NCI-H2029 (cell line): ENCODE measurements around the gene TMEM117.
"Not testable (repeated sequence)": the region's sequence is repeated elsewhere in the genome, so short reads cannot be mapped to it uniquely, and the experiment has no call there.

Source experiments
- DNase-seq: peaks from one replicate; lab custom pipeline; 2025; lab: John Stamatoyannopoulos, UW

TMEM117 gene

DNA sequence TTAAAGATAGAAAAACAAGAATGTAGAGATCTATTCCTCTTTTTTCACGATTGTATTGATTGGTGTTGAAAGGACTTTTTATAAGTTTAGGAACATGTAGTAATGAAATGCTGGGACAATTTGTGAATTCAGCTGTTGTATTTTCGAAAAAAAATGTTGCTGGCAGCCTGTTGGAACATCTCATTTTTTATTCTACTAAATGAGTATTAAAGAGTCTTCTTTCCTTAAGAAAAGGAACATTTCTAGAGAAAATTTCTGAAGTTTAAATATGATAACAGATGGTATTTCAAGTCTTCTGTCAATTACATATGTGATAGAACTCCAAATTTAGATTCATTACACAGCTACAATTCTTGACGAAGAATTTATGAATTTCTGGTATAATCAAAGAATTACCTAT is 189.6 kb downstream of the TMEM117 start:
- no peak for DNase-seq

DNA sequence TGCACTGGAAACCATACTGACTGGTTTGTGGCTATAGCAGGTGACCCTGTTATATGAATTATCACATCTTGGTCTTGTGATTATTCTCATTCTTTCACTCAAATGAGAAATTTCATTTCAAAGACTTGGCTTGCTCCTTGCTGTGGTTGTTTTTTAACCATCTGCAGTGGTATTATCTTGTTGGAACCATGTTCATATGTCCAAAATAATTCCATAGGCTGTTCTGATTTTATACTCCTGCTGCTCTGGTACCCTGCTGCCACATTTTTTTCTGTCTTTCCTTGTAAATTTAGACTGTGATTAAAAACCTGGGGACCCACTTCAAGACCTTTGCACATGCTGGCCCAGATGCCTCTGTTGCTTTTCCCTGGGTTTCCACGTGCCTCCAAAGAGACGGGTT is 190.2 kb downstream of the TMEM117 start:
- DNase-seq: no peak

DNA sequence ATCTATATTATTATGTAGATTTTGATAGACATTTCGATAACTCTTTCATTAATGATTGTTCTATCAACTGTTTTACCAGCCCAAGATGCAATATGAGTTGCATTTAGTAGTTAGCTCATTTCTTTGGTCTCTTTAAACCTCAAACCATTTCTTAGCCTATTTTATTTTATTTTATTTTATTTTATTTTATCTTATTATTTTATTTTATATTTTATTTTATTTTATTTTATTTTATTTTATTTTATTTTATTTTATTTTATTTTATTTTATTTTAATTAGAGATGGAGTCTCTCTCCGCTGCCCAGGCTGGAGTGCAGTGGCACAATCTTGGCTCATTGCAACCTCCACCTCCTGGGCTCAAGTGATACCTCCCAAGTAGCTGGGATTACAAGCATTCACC is 191.0 kb downstream of the TMEM117 start:
- not testable (repeated sequence) for DNase-seq

DNA sequence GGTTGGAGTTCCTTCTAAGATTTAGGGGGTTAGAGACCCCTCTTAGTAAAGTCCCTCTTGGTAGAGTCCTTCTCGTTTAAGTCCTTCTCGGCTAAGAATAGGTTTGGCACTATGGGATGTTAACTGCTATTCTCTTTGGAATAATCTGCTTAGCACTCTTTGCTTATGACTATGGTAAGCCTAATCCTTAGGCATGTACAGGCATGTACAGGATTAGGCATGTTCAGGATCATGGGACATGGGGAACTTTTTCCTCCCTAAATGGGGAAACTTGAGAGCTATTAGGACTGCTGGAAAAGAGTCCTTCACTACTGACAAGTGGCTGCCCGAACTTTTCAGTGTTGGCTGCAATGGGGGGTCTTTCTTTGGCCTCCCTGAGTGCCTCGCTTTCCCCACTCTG is 193.3 kb downstream of the TMEM117 start:
- DNase-seq: no peak

- DNase-seq: no peak
Observed at GRCh38 chr12:44031472-44032185, 195.7 kb downstream of the TMEM117 start.

DNA sequence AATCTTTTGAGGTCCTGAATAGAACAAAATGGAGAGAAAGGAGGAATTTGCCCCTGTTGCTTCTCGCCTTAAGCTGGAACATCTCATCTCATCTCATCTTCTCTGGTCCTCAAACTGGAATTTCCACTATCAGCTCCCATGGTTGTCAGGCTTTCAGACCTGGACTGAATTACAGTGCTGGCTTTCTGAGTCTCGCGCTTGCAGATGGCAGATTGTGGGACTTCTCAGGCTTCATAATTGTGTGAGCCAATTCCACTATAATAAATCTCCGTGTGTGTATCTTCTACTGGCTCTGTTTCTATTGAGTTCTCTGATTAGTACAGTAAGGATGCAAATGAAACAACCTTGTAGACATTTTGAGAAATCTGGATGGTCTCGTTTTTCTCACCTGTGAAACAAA is 199.0 kb downstream of the TMEM117 start:
- no peak for DNase-seq

GRCh38 chr12:44036875-44037443 is 201.1 kb downstream of the TMEM117 start:
- DNase-seq: no peak

DNA sequence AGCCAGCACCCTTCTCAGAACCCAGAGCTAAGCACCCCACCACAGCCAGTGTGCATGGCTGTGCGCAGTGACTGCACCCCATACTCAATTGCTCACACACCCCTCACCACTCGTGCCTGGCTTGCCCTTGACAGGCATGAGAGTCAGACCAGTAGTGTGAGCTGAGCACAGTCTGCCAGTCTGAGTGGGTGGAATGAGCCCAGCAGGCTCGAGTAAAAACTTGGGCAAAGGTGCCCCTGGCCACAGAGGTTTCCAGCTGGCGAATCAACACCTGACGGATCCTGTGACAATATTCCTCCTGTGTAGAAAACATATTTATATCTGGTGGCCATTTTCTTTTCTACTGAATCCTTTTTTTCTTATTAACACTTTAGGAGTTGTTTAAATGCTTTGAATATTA is 202.5 kb downstream of the TMEM117 start:
- no peak for DNase-seq

DNA sequence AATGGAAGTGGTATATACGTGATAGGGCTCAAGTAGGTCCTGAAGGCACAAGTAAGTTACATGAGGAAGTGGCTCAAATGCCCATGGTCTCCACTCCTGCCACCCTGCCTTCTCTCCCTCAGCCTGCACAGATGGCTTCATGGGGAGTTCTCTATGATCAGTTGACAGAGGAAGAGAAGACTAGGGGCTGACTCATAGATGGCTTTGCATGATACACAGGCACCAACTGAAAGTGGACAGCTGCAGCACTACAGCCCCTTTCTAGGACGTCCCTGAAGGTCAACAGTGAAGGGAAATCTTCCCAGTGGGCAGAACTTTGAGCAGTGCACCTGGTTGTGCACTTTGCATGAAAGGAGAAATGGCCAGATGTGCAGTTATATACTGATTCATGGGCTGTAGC is 208.6 kb downstream of the TMEM117 start:
- DNase-seq: not testable (repeated sequence)

GRCh38 chr12:44046732-44047417 is 211.0 kb downstream of the TMEM117 start:
- DNase-seq: no peak

- DNase-seq: no peak
Observed at GRCh38 chr12:44052554-44052953, 216.7 kb downstream of the TMEM117 start.

GRCh38 chr12:44053549-44054127 is 217.8 kb downstream of the TMEM117 start:
- DNase-seq: no peak

DNA sequence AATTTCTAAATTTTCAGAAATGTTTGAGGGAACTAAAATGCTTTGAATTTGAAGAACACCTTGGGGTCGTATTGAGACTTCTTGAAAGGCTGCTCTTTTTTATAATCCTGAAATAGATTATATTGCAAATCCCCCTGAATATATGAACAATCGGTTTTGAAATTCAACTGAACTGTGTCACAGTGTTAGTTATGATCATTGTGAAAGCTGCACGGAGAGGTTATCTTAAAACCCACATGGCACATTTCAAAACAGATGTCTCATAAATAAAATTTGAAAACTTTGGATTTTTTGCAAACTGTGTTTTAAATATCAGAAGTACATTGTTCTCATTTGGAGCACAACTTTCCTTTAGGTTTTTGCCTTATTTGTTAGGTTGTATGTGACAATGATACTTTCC is 218.4 kb downstream of the TMEM117 start:
- no peak for DNase-seq

- no peak for DNase-seq
Observed at GRCh38 chr12:44058366-44058765, 222.5 kb downstream of the TMEM117 start.

DNA sequence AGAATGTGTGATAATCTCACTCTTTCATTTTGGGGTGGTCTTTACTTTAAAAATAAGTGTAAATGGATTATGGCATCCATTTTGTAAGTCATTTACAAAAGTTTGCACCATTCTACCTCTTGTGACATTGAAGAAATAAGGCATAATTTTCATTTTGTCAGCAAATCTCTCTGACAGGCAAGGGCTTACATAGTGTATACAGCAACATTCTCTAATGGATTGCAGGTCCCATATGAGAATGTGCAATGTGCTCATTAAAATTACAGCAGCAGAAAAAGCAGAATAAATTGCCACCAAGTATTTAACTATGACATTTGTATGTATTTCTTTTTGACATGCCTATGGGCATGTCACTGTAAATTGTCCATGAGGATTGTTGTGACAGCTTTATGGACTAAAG is 223.6 kb downstream of the TMEM117 start:
- no peak for DNase-seq

DNA sequence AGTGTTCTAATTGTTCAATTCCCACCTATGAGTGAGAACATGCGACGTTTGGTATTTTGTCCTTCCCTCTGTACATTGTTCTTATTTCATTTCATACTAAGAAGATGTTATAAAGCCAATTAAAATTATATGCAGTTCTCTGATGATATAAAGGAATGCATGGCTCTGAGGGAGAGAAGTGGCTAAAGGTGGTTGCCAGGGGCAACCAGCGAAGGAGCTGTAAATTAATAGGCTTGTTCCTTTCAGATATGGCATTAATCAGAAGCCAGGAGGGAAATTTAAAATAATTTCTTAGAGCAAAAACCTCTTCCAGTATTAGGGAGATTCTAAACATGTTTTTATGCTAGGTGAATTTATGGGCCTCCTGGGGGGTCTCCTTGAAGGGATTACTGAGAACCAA is 227.8 kb downstream of the TMEM117 start:
- DNase-seq: no peak

DNA sequence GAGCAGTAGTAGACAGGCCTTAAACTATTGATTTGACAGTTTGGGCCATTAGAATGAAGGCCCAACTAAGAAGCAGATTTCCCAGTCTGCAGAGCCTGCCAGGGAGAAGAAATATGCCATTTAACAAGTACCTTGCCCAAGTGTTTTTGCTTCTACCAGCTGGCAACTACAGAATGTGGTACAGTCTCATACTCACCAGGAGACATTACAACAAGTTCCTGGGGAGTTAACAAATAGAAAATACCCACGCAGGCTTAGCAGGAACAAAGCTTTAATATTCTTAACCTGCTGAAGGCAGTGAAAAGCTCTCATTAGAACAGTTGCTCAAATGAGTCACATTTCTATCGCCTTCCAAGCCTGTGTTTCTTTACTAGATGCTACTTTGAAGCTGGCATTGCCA is 241.0 kb downstream of the TMEM117 start:
- no peak for DNase-seq

- no peak for DNase-seq
Observed at GRCh38 chr12:44077294-44077693, 241.4 kb downstream of the TMEM117 start.

- no peak for DNase-seq
Observed at GRCh38 chr12:44078273-44078672, 242.4 kb downstream of the TMEM117 start.

GRCh38 chr12:44088647-44089046 is 252.8 kb downstream of the TMEM117 start:
- no peak for DNase-seq

DNA sequence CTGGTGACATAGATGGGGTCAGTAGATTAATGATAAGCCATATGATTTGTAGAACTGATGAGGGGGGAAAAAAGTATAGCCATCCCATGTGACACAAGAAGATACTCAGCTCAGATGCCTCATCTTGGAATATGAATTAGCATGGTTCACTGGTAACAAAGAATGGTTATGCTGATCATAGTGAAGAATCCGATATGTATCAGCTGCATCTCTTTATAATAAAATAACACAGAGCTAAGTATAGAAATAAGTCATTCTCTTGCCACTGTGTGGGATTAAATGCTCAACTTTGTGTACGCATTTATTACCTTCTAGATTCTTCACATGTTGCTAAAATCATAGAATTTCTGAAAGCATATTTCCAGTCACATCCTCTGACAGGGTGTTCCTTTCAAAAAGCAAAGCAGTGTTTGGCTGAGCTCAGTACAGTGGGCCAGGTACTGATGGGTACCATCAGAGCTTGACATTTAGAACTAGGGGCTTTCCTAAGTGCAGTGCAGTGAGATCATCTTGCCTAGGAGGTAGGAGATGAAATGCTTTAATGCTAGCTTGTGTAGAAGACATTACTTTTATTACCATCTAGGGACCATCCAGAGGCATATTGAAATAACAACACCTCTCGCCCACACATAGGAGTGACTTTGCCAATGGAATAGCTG is 256.2 kb downstream of the TMEM117 start:
- no peak for DNase-seq

GRCh38 chr12:44098786-44099185 is 262.9 kb downstream of the TMEM117 start:
- no peak for DNase-seq

GRCh38 chr12:44099486-44099885 is 263.6 kb downstream of the TMEM117 start:
- no peak for DNase-seq
